ENCODE measurements around the gene DZIP1L. TPM values are rescaled to one million over a fixed set of nuclear protein-coding genes. Genes with fewer than 3 reads are reported as not detected.

Gene DZIP1L
- total RNA-seq, 1 donor from 2014 or later: 0.15 TPM

- intact Hi-C loops (cut with micrococcal nuclease): no loop called here
Observed at GRCh38 chr3:138043266-138044029, 72.0 kb downstream of the DZIP1L start.

DNA sequence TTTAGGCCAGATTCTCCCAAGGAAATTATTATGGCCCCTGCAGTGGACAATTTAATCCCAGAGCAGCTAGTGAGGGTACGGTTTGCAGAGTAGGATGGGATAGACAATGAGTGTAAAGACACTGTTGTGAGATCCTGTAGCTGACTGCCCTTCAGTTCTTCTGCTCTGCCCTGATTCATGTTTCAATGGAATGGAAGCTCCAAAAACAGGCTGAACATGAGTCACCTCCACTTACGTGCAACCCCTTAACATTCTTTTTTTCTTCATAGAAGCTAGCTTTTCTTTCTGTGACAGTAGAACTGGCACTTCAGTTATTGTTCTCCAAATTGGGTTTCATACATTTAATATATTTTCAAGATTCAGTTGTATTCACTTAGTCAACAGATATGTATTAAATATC is 73.4 kb downstream of the DZIP1L start:
- intact Hi-C loops (cut with micrococcal nuclease): no loop called here

DNA sequence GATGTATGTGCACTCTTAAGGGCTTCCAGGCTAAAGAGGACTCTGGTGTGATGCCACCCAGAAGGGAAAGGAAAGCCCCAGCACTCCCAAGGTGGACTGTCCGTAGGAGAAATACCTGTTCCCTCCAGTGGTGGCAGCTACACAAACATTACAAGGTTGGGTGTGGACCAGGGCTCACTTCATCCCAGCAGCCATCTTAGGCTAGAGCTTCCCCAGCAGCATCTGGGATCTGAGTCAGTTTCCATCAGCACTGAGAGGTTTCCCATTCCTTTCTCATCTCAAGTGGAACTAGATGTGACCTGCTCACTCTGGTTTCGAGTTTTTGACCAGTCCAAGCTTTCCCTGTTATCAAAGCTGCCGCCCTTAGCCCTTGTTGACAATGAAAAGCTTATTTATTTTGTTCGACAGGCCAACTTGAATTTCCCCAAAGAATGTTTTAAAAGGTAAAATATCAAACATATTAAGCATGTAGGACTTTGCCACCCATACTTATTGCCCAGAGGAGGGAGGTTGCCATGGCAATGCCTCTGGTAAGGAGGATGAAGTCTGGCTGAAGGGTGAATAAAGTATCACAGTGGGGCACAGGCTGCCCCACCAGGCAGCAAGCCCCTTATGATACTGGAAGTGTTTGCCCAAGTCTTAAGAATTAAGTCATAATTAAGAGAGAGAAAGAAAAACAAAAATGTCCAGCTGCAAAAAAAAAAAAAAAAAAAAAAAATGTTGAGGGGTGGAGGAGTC is 76.5 kb downstream of the DZIP1L start:
- intact Hi-C loops (cut with micrococcal nuclease): no loop called here

GRCh38 chr3:138036572-138036971 is 78.8 kb downstream of the DZIP1L start:
- intact Hi-C loops (cut with micrococcal nuclease): no loop called here

- intact Hi-C loops (cut with micrococcal nuclease): no loop called here
Observed at GRCh38 chr3:138034918-138035317, 80.5 kb downstream of the DZIP1L start.

- intact Hi-C loops (cut with micrococcal nuclease): no loop called here
Observed at GRCh38 chr3:138033202-138033691, 82.2 kb downstream of the DZIP1L start.

DNA sequence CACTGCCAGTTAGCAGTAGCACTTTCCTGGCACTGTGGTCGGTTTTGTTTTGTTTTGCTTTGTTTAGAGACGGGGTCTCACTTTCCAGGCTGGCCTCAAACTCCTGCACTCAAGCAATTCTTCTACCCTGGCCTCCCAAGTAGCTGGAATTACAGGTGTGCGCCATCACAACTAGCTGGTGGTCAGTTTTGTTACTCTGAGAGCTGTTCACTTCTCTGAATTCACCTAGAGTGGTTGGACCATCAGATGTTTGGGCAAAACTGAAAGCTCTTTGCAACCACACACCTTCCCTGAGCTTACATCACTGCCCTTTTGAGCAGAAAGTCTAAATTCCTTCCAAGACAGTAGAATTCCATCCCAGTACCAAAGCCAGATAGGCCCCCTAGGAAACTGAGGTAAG is 82.8 kb downstream of the DZIP1L start:
- intact Hi-C loops (cut with micrococcal nuclease): no loop called here

GRCh38 chr3:138031536-138031935 is 83.9 kb downstream of the DZIP1L start:
- intact Hi-C loops (cut with micrococcal nuclease): no loop called here

DNA sequence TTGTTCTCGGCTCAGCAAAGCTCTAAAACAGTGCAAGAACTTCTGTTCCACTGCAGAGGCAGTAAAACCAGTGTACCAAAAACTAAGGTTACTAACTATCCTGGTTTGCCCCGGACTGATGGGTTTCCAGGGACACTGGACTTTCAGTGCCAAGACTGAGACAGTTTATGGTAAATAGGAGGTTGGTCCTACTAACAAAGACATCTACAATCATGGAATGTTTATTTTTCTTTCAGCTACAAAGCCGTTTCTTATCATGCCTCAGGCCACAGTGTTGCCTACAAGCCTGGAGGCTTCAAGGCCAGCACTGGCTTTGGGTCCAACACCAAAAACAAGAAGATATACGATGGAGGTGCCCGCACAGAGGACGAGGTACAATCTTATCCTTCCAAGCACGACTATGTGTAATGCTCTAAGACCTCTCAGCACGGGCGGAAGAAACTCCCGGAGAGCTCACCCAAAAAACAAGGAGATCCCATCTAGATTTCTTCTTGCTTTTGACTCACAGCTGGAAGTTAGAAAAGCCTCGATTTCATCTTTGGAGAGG is 84.6 kb downstream of the DZIP1L start:
- intact Hi-C loops (cut with micrococcal nuclease): no loop called here

- intact Hi-C loops (cut with micrococcal nuclease): no loop called here
Observed at GRCh38 chr3:138027821-138028220, 87.6 kb downstream of the DZIP1L start.

GRCh38 chr3:138025553-138025952 is 89.9 kb downstream of the DZIP1L start:
- intact Hi-C loops (cut with micrococcal nuclease): no loop called here

DNA sequence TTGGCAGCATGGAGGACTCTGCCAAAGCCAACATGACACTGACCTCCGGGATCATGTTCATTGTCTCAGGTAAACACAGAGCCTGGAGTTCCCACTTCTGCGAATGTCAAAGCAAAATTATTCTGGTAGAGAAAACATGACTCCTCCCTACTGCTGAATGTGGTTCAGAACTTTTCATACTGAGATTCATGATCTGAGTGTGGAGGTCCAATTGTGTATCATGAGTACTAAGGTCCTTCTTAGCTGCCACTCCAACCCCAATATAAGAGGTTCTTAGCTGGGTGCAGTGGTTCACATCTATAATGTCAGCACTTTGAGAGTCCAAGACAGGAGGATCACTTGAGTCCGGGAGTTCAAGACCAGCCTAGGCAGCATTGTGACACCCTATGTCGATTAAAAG is 91.7 kb downstream of the DZIP1L start:
- intact Hi-C loops (cut with micrococcal nuclease): no loop called here

GRCh38 chr3:138019281-138020069 is 95.9 kb downstream of the DZIP1L start:
- intact Hi-C loops (cut with micrococcal nuclease): no loop called here

DNA sequence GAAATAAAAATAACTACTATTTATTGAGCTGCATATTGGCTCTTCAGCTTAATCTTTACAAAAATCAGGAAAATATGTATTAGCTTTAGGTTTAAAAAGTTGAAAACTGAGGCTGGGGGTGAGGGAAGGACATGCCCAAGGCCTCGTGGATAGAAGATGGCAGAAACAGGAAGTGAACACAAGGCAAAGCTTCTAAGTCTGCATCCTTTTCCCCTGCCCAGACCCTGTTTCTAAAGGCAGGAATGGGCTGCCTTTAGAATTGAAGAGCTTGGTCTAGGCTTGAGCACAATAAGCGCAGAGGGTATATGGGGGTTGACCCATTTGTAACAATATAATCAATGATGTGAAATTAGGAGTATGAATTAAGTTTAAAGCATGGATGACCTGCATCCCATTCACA is 99.3 kb downstream of the DZIP1L start:
- intact Hi-C loops (cut with micrococcal nuclease): no loop called here

DNA sequence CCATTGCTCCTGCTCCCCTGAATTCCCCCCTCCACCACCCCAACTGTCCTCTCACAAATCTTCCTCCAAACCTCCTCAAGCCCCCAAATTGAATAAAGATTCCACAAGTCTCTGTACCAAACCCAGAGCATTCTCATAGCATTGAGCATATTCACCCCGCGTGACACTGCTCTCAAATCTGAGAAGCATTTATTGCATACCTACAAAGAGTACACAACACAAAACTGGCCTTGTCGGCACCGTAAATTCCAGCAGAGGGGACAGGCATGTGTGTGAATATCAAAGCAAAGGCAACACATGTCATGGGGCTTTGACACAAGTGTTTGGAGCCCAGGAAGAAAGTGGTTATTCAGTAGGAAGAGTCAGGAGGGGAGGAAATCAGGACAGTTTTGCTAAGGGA is 102.9 kb downstream of the DZIP1L start:
- intact Hi-C loops (cut with micrococcal nuclease): no loop called here

Other genes with a start within 250 kb of the DZIP1L start
- gene CLDN18, start 105.4 kb downstream of the DZIP1L start, total RNA-seq: not detected in 2 replicates
- not detected in 2 replicates for gene A4GNT, start 16.8 kb upstream of the DZIP1L start, total RNA-seq
- 21.4 and 22.1 TPM in 2 replicates for gene DBR1, start 59.3 kb upstream of the DZIP1L start, total RNA-seq
- gene ARMC8, start 71.7 kb upstream of the DZIP1L start, total RNA-seq: 45.5 and 57.3 TPM in 2 replicates
- gene NME9, start 214.2 kb upstream of the DZIP1L start, total RNA-seq: 0.71 TPM in 1 of 2 replicates, not detected in the other
- gene MRAS, start 233.0 kb upstream of the DZIP1L start, total RNA-seq: not detected in 2 replicates